ENCODE measurements around the gene SCN1A.

SCN1A gene

GRCh38 chr2:166032361-166032760 is 95.5 kb downstream of the SCN1A start:
- Histone ChIP-seq H4K20me1 (ENCODE audit: insufficient read depth, low read length, poor library complexity, severe bottlenecking) (no peaks in the 10 kb centered on the region), H3K36me3 (ENCODE audit: insufficient read depth, low read length) (no peaks in the 10 kb centered on the region), H3K27me3 (ENCODE audit: insufficient read depth, low read length, poor library complexity, severe bottlenecking) (no peaks in the 10 kb centered on the region), H3K79me2 (ENCODE audit: insufficient read depth, low read length) (no peaks in the 10 kb centered on the region), H3F3A (ENCODE audit: low read depth) (no peaks in the 10 kb centered on the region), H3K4me1 (ENCODE audit: insufficient read depth, low read length, poor library complexity, severe bottlenecking) (no peaks in the 10 kb centered on the region), H2AFZ (ENCODE audit: low read length) (no peak overlapping the region), H3K9me2 (replicated peaks; ENCODE audit: low read depth, low read length) (no peaks in the 10 kb centered on the region), H3K9ac (ENCODE audit: low read depth, low read length, poor library complexity, severe bottlenecking) (no peak overlapping the region), H3K4me2 (ENCODE audit: low read depth, low read length, poor library complexity, severe bottlenecking) (no peak overlapping the region), H3K9me3 (ENCODE audit: insufficient read depth, low read depth, low read length) (no peaks in the 10 kb centered on the region), H3K4me3 (ENCODE audit: low read length, poor library complexity, severe bottlenecking) (no peak overlapping the region)
- no peak for TF ChIP-seq EZH2phosphoT487 (IDR thresholded peaks at IDR 0.05; ENCODE audit: borderline replicate concordance)
- no peak for TF ChIP-seq CTCF (conservative IDR thresholded peaks at IDR 0.05; ENCODE audit: low read length)

DNA sequence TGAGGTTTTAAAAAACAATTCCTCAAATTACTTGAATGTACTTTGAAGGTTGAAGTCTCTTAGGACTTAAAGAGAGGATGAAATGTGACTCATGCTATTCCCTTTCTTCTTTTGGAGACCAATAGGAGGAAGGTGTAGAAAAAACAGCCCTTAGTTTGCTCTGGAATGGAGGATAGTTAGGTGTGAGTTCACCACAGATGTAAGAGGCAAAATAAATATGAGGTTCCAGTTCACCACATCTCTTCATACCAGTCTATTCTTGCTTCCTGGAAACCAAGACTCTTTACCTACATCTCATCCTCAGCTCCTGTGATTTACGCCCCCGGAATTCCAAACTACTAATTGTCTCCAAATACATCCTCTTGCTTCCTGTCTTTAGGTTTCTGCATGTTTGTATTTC is 96.8 kb downstream of the SCN1A start:
- Histone ChIP-seq H3K4me3 (ENCODE audit: low read length, poor library complexity, severe bottlenecking) (no peak overlapping the region), H3F3A (ENCODE audit: low read depth) (no peaks in the 10 kb centered on the region), H3K27me3 (ENCODE audit: insufficient read depth, low read length, poor library complexity, severe bottlenecking) (no peaks in the 10 kb centered on the region), H3K9me2 (replicated peaks; ENCODE audit: low read depth, low read length) (no peaks in the 10 kb centered on the region), H3K36me3 (ENCODE audit: insufficient read depth, low read length) (no peaks in the 10 kb centered on the region), H3K4me1 (ENCODE audit: insufficient read depth, low read length, poor library complexity, severe bottlenecking) (no peaks in the 10 kb centered on the region), H3K9me3 (ENCODE audit: insufficient read depth, low read depth, low read length) (no peaks in the 10 kb centered on the region), H2AFZ (ENCODE audit: low read length) (no peak overlapping the region), H3K79me2 (ENCODE audit: insufficient read depth, low read length) (no peaks in the 10 kb centered on the region), H3K4me2 (ENCODE audit: low read depth, low read length, poor library complexity, severe bottlenecking) (no peak overlapping the region), H3K9ac (ENCODE audit: low read depth, low read length, poor library complexity, severe bottlenecking) (no peak overlapping the region), H4K20me1 (ENCODE audit: insufficient read depth, low read length, poor library complexity, severe bottlenecking) (no peaks in the 10 kb centered on the region)
- TF ChIP-seq CTCF (conservative IDR thresholded peaks at IDR 0.05; ENCODE audit: low read length) (no peak), EZH2phosphoT487 (IDR thresholded peaks at IDR 0.05; ENCODE audit: borderline replicate concordance) (no peak)

- H4K20me1 ChIP-seq (ENCODE audit: insufficient read depth, low read length, poor library complexity, severe bottlenecking) = no peaks in the 10 kb centered on the region
- H3K36me3 ChIP-seq (ENCODE audit: insufficient read depth, low read length) = no peaks in the 10 kb centered on the region
- no peaks in the 10 kb centered on the region for H3K9me3 ChIP-seq (ENCODE audit: insufficient read depth, low read depth, low read length)
- no peaks in the 10 kb centered on the region for H3K9me2 ChIP-seq (replicated peaks; ENCODE audit: low read depth, low read length)
- TF ChIP-seq CTCF (conservative IDR thresholded peaks at IDR 0.05; ENCODE audit: low read length) (no peak), EZH2phosphoT487 (IDR thresholded peaks at IDR 0.05; ENCODE audit: borderline replicate concordance) (no peak)
- no peak overlapping the region for H3K4me2 ChIP-seq (ENCODE audit: low read depth, low read length, poor library complexity, severe bottlenecking)
- H3K79me2 ChIP-seq (ENCODE audit: insufficient read depth, low read length) = no peaks in the 10 kb centered on the region
- H3K4me1 ChIP-seq (ENCODE audit: insufficient read depth, low read length, poor library complexity, severe bottlenecking) = no peaks in the 10 kb centered on the region
- H3K27me3 ChIP-seq (ENCODE audit: insufficient read depth, low read length, poor library complexity, severe bottlenecking) = no peaks in the 10 kb centered on the region
- no peak overlapping the region for H2AFZ ChIP-seq (ENCODE audit: low read length)
- no peak overlapping the region for H3K4me3 ChIP-seq (ENCODE audit: low read length, poor library complexity, severe bottlenecking)
- H3K9ac ChIP-seq (ENCODE audit: low read depth, low read length, poor library complexity, severe bottlenecking) = no peak overlapping the region
- no peaks in the 10 kb centered on the region for H3F3A ChIP-seq (ENCODE audit: low read depth)
Measured at GRCh38 chr2:166025313-166025712, 102.5 kb downstream of the SCN1A start.

Measured in Loucy (cell line).